ENCODE data around the gene RAB33B. TPM values are rescaled to one million over a fixed set of nuclear protein-coding genes. Genes with fewer than 3 reads are reported as not detected.

Gene RAB33B
- total RNA-seq, 1 donor from 2014 or later: 11.8 TPM

DNA sequence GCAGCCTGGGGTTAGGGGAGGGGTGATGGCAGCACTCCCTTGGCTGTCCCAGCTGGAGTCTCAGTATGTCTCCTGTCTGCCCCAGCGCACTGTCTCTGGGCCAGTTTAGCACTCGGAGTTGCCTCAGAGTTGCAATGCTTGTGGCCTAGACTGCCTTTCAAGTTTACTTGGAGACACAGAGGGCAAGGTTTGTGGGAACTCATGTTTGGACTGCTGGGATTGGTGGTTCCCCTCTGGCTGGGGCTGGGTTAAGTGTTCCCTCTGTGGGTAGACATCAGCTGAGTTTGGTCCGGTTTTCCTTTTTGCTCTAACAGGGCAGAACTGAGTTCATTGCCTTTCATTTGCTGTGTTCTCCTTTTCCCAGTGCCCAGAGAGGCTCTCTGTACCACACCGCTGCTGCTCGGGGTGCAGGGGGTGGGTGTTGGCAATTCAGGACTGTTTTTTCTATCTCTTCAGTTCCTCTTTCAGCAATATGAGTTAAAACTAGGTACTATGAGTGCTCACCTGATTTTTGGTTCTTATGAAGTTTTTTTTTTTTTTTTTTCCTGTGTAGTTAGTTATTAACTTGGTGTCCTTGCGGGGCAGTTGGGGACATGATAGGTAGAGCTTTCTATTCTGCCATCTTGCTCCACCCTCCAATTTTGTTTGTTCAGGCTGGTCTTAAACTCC, 17.2 kb downstream of the RAB33B start:
- H3K27me3 ChIP-seq (ENCODE audit: insufficient read depth, low read length): no peaks in the 10 kb centered on the region
- no peak overlapping the region for H3K9ac ChIP-seq (ENCODE audit: low read length)
- peaks cover 43% of the 10 kb centered on the region for H4K20me1 ChIP-seq (ENCODE audit: insufficient read depth, low read length)
- no peak overlapping the region for H3K27ac ChIP-seq (ENCODE audit: low read depth, low read length)
- H3K79me2 ChIP-seq (ENCODE audit: insufficient read depth, low read length): peaks cover 50% of the 10 kb centered on the region
- DNase-seq (ENCODE audit: low read depth): no peak
- FAIRE-seq: no peak
- Mint-ChIP-seq H3K4me1 (ENCODE audit: low read depth, unreplicated experiment) (peaks cover 4% of the 10 kb centered on the region), H3K27ac (ENCODE audit: unreplicated experiment) (peak overlapping the region; percentile 47), H3K27me3 (ENCODE audit: low read depth, unreplicated experiment) (no peaks in the 10 kb centered on the region), H3K4me3 (ENCODE audit: unreplicated experiment) (no peak overlapping the region), H3K36me3 (ENCODE audit: low read depth, unreplicated experiment) (peaks cover 23% of the 10 kb centered on the region), H3K9me3 (ENCODE audit: unreplicated experiment) (peaks cover 20% of the 10 kb centered on the region)
- H3K4me1 ChIP-seq (ENCODE audit: insufficient read depth, low read length): no peaks in the 10 kb centered on the region
- H3K4me3 ChIP-seq (ENCODE audit: insufficient read depth, low read depth, low read length): no peak overlapping the region
- no peak for TF ChIP-seq EZH2 (IDR thresholded peaks at IDR 0.05; ENCODE audit: insufficient read depth, low read length)
- TF ChIP-seq, protein P1, sequence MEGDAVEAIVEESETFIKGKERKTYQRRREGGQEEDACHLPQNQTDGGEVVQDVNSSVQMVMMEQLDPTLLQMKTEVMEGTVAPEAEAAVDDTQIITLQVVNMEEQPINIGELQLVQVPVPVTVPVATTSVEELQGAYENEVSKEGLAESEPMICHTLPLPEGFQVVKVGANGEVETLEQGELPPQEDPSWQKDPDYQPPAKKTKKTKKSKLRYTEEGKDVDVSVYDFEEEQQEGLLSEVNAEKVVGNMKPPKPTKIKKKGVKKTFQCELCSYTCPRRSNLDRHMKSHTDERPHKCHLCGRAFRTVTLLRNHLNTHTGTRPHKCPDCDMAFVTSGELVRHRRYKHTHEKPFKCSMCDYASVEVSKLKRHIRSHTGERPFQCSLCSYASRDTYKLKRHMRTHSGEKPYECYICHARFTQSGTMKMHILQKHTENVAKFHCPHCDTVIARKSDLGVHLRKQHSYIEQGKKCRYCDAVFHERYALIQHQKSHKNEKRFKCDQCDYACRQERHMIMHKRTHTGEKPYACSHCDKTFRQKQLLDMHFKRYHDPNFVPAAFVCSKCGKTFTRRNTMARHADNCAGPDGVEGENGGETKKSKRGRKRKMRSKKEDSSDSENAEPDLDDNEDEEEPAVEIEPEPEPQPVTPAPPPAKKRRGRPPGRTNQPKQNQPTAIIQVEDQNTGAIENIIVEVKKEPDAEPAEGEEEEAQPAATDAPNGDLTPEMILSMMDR (IDR thresholded peaks at IDR 0.05; ENCODE audit: insufficient read depth, low read depth, low read length): no peak
- no peak overlapping the region for H2AFZ ChIP-seq (ENCODE audit: low read depth, low read length)
- H3K36me3 ChIP-seq (ENCODE audit: insufficient read depth, low read length): peaks cover 2% of the 10 kb centered on the region
- peaks cover 3% of the 10 kb centered on the region for H3K9me3 ChIP-seq (ENCODE audit: insufficient read depth, low read depth, low read length)
- no peak overlapping the region for H3K4me2 ChIP-seq (ENCODE audit: low read length)

DNA sequence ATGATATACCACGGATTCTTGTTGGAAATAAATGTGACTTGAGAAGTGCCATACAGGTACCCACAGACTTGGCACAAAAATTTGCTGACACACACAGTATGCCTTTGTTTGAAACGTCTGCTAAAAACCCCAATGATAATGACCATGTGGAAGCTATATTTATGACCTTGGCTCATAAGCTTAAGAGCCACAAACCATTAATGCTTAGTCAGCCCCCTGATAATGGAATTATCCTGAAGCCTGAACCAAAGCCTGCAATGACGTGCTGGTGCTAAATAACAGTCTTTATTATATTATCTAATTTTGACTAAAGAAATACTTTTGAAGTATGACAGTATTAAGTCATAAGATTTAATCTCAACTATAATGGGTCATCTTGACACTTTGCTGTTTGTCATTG, 18.9 kb downstream of the RAB33B start:
- Mint-ChIP-seq H3K9me3 (ENCODE audit: unreplicated experiment) (peaks cover 19% of the 10 kb centered on the region), H3K27ac (ENCODE audit: unreplicated experiment) (no peak overlapping the region), H3K36me3 (ENCODE audit: low read depth, unreplicated experiment) (peaks cover 22% of the 10 kb centered on the region), H3K4me3 (ENCODE audit: unreplicated experiment) (no peak overlapping the region), H3K27me3 (ENCODE audit: low read depth, unreplicated experiment) (no peaks in the 10 kb centered on the region), H3K4me1 (ENCODE audit: low read depth, unreplicated experiment) (peaks cover 8% of the 10 kb centered on the region)
- H3K36me3 ChIP-seq (ENCODE audit: insufficient read depth, low read length): peaks cover 2% of the 10 kb centered on the region
- no peak overlapping the region for H3K4me3 ChIP-seq (ENCODE audit: insufficient read depth, low read depth, low read length)
- H3K9ac ChIP-seq (ENCODE audit: low read length): no peak overlapping the region
- H3K4me2 ChIP-seq (ENCODE audit: low read length): no peak overlapping the region
- H4K20me1 ChIP-seq (ENCODE audit: insufficient read depth, low read length): peaks cover 34% of the 10 kb centered on the region
- H2AFZ ChIP-seq (ENCODE audit: low read depth, low read length): no peak overlapping the region
- H3K9me3 ChIP-seq (ENCODE audit: insufficient read depth, low read depth, low read length): peaks cover 3% of the 10 kb centered on the region
- no peak overlapping the region for H3K27ac ChIP-seq (ENCODE audit: low read depth, low read length)
- no peaks in the 10 kb centered on the region for H3K27me3 ChIP-seq (ENCODE audit: insufficient read depth, low read length)
- H3K79me2 ChIP-seq (ENCODE audit: insufficient read depth, low read length): peaks cover 37% of the 10 kb centered on the region
- TF ChIP-seq, protein P1 (IDR thresholded peaks at IDR 0.05; ENCODE audit: insufficient read depth, low read depth, low read length): no peak
- no peak for TF ChIP-seq EZH2 (IDR thresholded peaks at IDR 0.05; ENCODE audit: insufficient read depth, low read length)
- no peaks in the 10 kb centered on the region for H3K4me1 ChIP-seq (ENCODE audit: insufficient read depth, low read length)
- FAIRE-seq (no peak), DNase-seq (ENCODE audit: low read depth) (no peak)

DNA sequence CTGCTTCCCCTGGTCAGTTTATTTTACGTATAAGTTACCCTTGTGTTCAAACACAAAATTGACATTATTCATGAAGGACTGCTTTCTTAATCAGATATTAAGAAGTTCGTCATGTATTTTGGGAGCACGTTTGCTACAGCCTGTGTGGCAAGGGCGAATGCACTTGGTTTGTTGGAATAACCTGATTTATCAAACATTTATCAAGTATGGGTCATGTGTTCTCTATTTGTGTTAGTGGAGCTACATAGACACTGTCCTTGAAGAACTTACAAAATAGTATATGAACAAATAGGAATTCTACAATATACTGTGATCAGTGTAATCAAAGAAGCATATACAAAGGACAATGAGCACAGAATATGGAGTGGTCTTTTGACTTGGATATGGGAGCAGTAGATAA, 22.4 kb downstream of the RAB33B start:
- Histone ChIP-seq H3K9me3 (ENCODE audit: insufficient read depth, low read depth, low read length) (no peaks in the 10 kb centered on the region), H4K20me1 (ENCODE audit: insufficient read depth, low read length) (peaks cover under 1% of the 10 kb centered on the region), H3K4me2 (ENCODE audit: low read length) (no peak overlapping the region), H2AFZ (ENCODE audit: low read depth, low read length) (no peak overlapping the region), H3K79me2 (ENCODE audit: insufficient read depth, low read length) (peaks cover 6% of the 10 kb centered on the region), H3K9ac (ENCODE audit: low read length) (no peak overlapping the region), H3K4me3 (ENCODE audit: insufficient read depth, low read depth, low read length) (no peak overlapping the region), H3K4me1 (ENCODE audit: insufficient read depth, low read length) (no peaks in the 10 kb centered on the region), H3K36me3 (ENCODE audit: insufficient read depth, low read length) (peaks cover 2% of the 10 kb centered on the region), H3K27ac (ENCODE audit: low read depth, low read length) (no peak overlapping the region), H3K27me3 (ENCODE audit: insufficient read depth, low read length) (no peaks in the 10 kb centered on the region)
- Mint-ChIP-seq H3K4me3 (ENCODE audit: unreplicated experiment) (no peak overlapping the region), H3K9me3 (ENCODE audit: unreplicated experiment) (peaks cover 3% of the 10 kb centered on the region), H3K36me3 (ENCODE audit: low read depth, unreplicated experiment) (peaks cover 9% of the 10 kb centered on the region), H3K4me1 (ENCODE audit: low read depth, unreplicated experiment) (peaks cover 5% of the 10 kb centered on the region), H3K27me3 (ENCODE audit: low read depth, unreplicated experiment) (no peaks in the 10 kb centered on the region), H3K27ac (ENCODE audit: unreplicated experiment) (no peak overlapping the region)
- DNase-seq (ENCODE audit: low read depth): no peak
- TF ChIP-seq, protein P1 (IDR thresholded peaks at IDR 0.05; ENCODE audit: insufficient read depth, low read depth, low read length): no peak
- TF ChIP-seq EZH2 (IDR thresholded peaks at IDR 0.05; ENCODE audit: insufficient read depth, low read length): no peak
- FAIRE-seq: no peak
